NCI-H774 (cell line): ENCODE measurements around the gene HSPA12A.
"Not testable (repeated sequence)": the region's sequence is repeated elsewhere in the genome, so short reads cannot be mapped to it uniquely, and the experiment has no call there.

Source experiments
- DNase-seq: peaks from one replicate; lab custom pipeline; 2025; lab: John Stamatoyannopoulos, UW

The HSPA12A gene

GRCh38 chr10:116715341-116715740 lies 27.0 kb downstream of the HSPA12A start:
- DNase-seq = no peak

GRCh38 chr10:116713846-116714245 lies 28.5 kb downstream of the HSPA12A start:
- no peak for DNase-seq

GRCh38 chr10:116712989-116713543 lies 29.3 kb downstream of the HSPA12A start:
- DNase-seq = no peak

GRCh38 chr10:116712519-116712918 lies 29.8 kb downstream of the HSPA12A start:
- DNase-seq = no peak

GRCh38 chr10:116711803-116712202 lies 30.6 kb downstream of the HSPA12A start:
- not testable (repeated sequence) for DNase-seq

GRCh38 chr10:116710076-116710475 lies 32.3 kb downstream of the HSPA12A start:
- no peak for DNase-seq

- no peak for DNase-seq
These were observed 33.5 kb downstream of the HSPA12A start for GRCh38 chr10:116708877-116709276.

- no peak for DNase-seq
These were observed 34.0 kb downstream of the HSPA12A start for GRCh38 chr10:116708391-116708821.

- no peak for DNase-seq
These were observed 34.4 kb downstream of the HSPA12A start for GRCh38 chr10:116707981-116708380.

GRCh38 chr10:116706281-116706680 lies 36.1 kb downstream of the HSPA12A start:
- DNase-seq = no peak

GRCh38 chr10:116705498-116705897 lies 36.9 kb downstream of the HSPA12A start:
- DNase-seq = no peak

- DNase-seq = no peak
These were observed 37.4 kb downstream of the HSPA12A start for GRCh38 chr10:116704926-116705325.

- no peak for DNase-seq
These were observed 40.2 kb downstream of the HSPA12A start for GRCh38 chr10:116702165-116702564.

GRCh38 chr10:116699471-116700150 lies 42.8 kb downstream of the HSPA12A start:
- no peak for DNase-seq

GRCh38 chr10:116699049-116699448 lies 43.3 kb downstream of the HSPA12A start:
- no peak for DNase-seq

- DNase-seq = no peak
These were observed 44.0 kb downstream of the HSPA12A start for GRCh38 chr10:116698364-116698763.

GRCh38 chr10:116697816-116698215 lies 44.5 kb downstream of the HSPA12A start:
- DNase-seq = no peak

- DNase-seq = no peak
These were observed 45.4 kb downstream of the HSPA12A start for GRCh38 chr10:116696919-116697318.

- DNase-seq = no peak
These were observed 47.5 kb downstream of the HSPA12A start for GRCh38 chr10:116694927-116695268.

- no peak for DNase-seq
These were observed 48.0 kb downstream of the HSPA12A start for GRCh38 chr10:116694243-116694926.

GRCh38 chr10:116692225-116692624 lies 50.1 kb downstream of the HSPA12A start:
- no peak for DNase-seq

- no peak for DNase-seq
These were observed 50.7 kb downstream of the HSPA12A start for GRCh38 chr10:116691635-116692034.
